GM08714 (cell line): ENCODE data around the gene PCBP4.

Experiments used
- H3K4me3 ChIP-seq: fragments of 200-500 bp; sonication (Bioruptor generic); 2 replicates; pipeline ENCODE4 v1.5.1; 2014; ENCODE audit warnings: mild to moderate bottlenecking, low read length, inconsistent platforms
- ZNF274 ChIP-seq: IDR thresholded peaks from 2 replicates; pipeline ENCODE4 v1.6.1; 2012; ENCODE audit warnings: mild to moderate bottlenecking, low read depth, low read length

PCBP4 gene

GRCh38 chr3:51959651-51960050 is 7.6 kb downstream of the PCBP4 start:
- H3K4me3 ChIP-seq = no peak overlapping the region
- TF ChIP-seq ZNF274 = no peak

- no peak overlapping the region for H3K4me3 ChIP-seq
- no peak for TF ChIP-seq ZNF274
These were observed 8.4 kb downstream of the PCBP4 start for GRCh38 chr3:51958603-51959521.

GRCh38 chr3:51957520-51958205 is 9.6 kb downstream of the PCBP4 start:
- no peak overlapping the region for H3K4me3 ChIP-seq
- TF ChIP-seq ZNF274 = no peak

- no peak for TF ChIP-seq ZNF274
- H3K4me3 ChIP-seq = no peak overlapping the region; the same call in 1 of the 2 replicates
These were observed 11.1 kb downstream of the PCBP4 start for GRCh38 chr3:51955893-51956770.

GRCh38 chr3:51955175-51955892 is 11.9 kb downstream of the PCBP4 start, which contains the start of gene GPR62:
Gene GPR62, plus strand, starts transcription at chr3:51955381. Its CDS starts 272 bp downstream, at chr3:51955653.
- no peak within 1 kb of the TSS; the same call in 1 of the 2 replicates for H3K4me3 ChIP-seq
- TF ChIP-seq ZNF274 = no peak

GRCh38 chr3:51954713-51955112 is 12.5 kb downstream of the PCBP4 start:
- no peak for TF ChIP-seq ZNF274
- no peak overlapping the region for H3K4me3 ChIP-seq

GRCh38 chr3:51954105-51954504 is 13.1 kb downstream of the PCBP4 start:
- H3K4me3 ChIP-seq = no peak overlapping the region
- TF ChIP-seq ZNF274 = no peak

- no peak for TF ChIP-seq ZNF274
These were observed 13.8 kb downstream of the PCBP4 start for GRCh38 chr3:51953445-51953844.

GRCh38 chr3:51950899-51951298 is 16.4 kb downstream of the PCBP4 start:
- no peak for TF ChIP-seq ZNF274
- H3K4me3 ChIP-seq = no peak overlapping the region

More at GRCh38 chr3:51953445-51953844, 13.8 kb downstream of the PCBP4 start:
- H3K4me3 ChIP-seq = no peak overlapping the region

GRCh38 chr3:51949121-51949520 is 18.1 kb downstream of the PCBP4 start:
- TF ChIP-seq ZNF274 = no peak
- no peak overlapping the region for H3K4me3 ChIP-seq

- no peak for TF ChIP-seq ZNF274
- no peak overlapping the region for H3K4me3 ChIP-seq
These were observed 19.2 kb downstream of the PCBP4 start for GRCh38 chr3:51948016-51948580.

- no peak for TF ChIP-seq ZNF274
- H3K4me3 ChIP-seq = no peak overlapping the region
These were observed 19.9 kb downstream of the PCBP4 start for GRCh38 chr3:51947215-51947900.

- no peak for TF ChIP-seq ZNF274
- H3K4me3 ChIP-seq = no peak overlapping the region
These were observed 20.5 kb downstream of the PCBP4 start for GRCh38 chr3:51946796-51947195.
